ENCODE measurements around the gene ZWILCH. TPM values are rescaled to one million over a fixed set of nuclear protein-coding genes. Genes with fewer than 3 reads are reported as not detected.
A peak's percentile ranks its signal among the peaks of the same experiment; 100 is the strongest.

Gene ZWILCH
- total RNA-seq, 1 donor from 2014 or later, result 2.3 TPM

GRCh38 chr15:66573348-66573718, 68.2 kb downstream of the ZWILCH start:
- intact Hi-C loops (cut with DNase I), result no loop called here
- DNase-seq (ENCODE audit: low spot score in 2 of 2), result peak in 1 of 2 donors; percentile 4

DNA sequence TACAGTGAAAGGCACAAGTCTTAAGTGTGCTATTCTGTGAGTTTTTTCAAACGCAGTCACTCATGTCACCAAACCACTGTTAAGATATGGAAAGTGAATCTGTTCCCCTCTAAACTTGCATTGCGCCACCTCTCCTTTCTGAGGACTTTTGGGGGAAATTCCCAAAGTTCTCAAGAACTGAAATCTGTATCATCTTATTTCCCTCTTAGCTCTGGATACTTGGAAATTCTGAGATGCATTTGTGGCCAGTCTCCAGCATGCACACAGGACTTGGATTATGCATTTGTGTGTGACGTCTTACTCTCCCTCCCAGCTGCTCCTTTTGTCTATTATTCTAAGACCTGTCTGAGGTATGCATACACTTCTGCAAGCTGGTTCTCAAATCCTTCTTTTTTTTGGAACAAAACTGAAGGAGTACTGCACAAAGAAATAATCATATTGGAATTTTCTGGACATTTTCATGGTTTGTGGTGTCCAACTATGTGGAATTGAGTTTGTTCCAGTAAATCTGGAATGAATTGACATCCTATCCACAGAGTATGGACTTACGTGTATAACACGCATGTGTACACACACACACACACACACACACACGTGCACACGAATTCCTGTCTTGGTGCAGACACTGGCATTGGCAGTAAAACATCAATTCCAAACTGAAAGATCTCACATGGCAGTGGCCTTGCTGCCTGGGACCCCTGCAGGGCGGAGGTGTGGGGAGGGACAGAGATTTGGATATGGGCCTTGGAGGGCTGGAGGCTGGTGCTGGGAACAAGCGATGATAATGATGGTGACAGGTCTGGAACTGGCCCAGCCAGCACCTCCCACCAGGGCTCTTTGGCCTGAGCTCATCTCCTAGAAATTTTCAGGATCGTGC, 68.8 kb downstream of the ZWILCH start:
- Histone ChIP-seq H3K36me3 (no peaks in the 10 kb centered on the region), H3K27ac (no peak overlapping the region), H3K4me1 (no peaks in the 10 kb centered on the region), H3K9me3 (no peaks in the 10 kb centered on the region), H3K4me3 (no peak overlapping the region), H3K27me3 (no peaks in the 10 kb centered on the region)
- TF ChIP-seq, protein P1, sequence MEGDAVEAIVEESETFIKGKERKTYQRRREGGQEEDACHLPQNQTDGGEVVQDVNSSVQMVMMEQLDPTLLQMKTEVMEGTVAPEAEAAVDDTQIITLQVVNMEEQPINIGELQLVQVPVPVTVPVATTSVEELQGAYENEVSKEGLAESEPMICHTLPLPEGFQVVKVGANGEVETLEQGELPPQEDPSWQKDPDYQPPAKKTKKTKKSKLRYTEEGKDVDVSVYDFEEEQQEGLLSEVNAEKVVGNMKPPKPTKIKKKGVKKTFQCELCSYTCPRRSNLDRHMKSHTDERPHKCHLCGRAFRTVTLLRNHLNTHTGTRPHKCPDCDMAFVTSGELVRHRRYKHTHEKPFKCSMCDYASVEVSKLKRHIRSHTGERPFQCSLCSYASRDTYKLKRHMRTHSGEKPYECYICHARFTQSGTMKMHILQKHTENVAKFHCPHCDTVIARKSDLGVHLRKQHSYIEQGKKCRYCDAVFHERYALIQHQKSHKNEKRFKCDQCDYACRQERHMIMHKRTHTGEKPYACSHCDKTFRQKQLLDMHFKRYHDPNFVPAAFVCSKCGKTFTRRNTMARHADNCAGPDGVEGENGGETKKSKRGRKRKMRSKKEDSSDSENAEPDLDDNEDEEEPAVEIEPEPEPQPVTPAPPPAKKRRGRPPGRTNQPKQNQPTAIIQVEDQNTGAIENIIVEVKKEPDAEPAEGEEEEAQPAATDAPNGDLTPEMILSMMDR (IDR thresholded peaks at IDR 0.05), result no peak
- peak in 1 of 2 donors; percentile 25 for DNase-seq (ENCODE audit: low spot score in 2 of 2)
- intact Hi-C loops (cut with DNase I), result no loop called here

More at GRCh38 chr15:66573348-66573718, 68.2 kb downstream of the ZWILCH start:
- no peaks in the 10 kb centered on the region for H3K9me3 ChIP-seq
- no peaks in the 10 kb centered on the region for H3K27me3 ChIP-seq
- no peaks in the 10 kb centered on the region for H3K4me1 ChIP-seq
- H3K36me3 ChIP-seq, result no peaks in the 10 kb centered on the region
- H3K27ac ChIP-seq, result no peak overlapping the region
- TF ChIP-seq, protein P1 (IDR thresholded peaks at IDR 0.05), result no peak
- no peak overlapping the region for H3K4me3 ChIP-seq

GRCh38 chr15:66574596-66574950, 69.4 kb downstream of the ZWILCH start:
- H3K9me3 ChIP-seq, result no peaks in the 10 kb centered on the region
- TF ChIP-seq, protein P1 (IDR thresholded peaks at IDR 0.05), result no peak
- H3K27me3 ChIP-seq, result no peaks in the 10 kb centered on the region
- H3K36me3 ChIP-seq, result no peaks in the 10 kb centered on the region
- no peak overlapping the region for H3K4me3 ChIP-seq
- no peaks in the 10 kb centered on the region for H3K4me1 ChIP-seq
- H3K27ac ChIP-seq, result no peak overlapping the region
- intact Hi-C loops (cut with DNase I), result no loop called here
- DNase-seq (ENCODE audit: low spot score in 2 of 2), result no peak

DNA sequence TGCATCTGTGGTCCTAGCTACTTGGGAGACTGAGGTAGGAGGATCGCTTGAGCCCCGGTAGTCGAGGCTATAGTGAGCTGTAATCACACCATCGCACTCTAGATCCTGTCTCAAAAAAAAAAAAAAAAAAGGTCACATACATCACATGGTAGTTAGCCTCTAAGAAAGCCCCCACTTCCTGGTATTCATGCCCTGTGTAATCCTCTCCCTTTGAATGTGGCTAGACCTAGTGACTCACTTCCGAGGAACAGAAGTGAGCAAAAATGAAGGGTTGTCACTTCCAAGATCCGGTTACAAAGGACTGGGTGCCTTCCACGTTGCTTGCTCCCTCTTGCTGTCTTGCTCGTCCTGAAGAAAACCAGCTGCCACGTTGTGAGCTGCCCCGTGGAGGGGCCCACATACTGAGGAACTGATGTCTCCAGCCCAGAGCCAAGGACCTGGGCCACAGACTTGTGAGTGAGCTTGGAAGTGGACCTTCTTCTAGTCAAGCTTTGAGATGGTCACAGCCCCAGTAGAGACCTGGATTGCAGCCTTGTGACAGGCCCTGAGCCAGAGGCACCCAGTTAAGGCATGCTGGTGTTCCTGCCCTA, 73.3 kb downstream of the ZWILCH start:
- no peaks in the 10 kb centered on the region for H3K9me3 ChIP-seq
- no peaks in the 10 kb centered on the region for H3K27me3 ChIP-seq
- no peak overlapping the region for H3K27ac ChIP-seq
- TF ChIP-seq, protein P1 (IDR thresholded peaks at IDR 0.05), result no peak
- H3K4me3 ChIP-seq, result no peak overlapping the region
- intact Hi-C loops (cut with DNase I), result no loop called here
- peaks cover 0 to 4% of the 10 kb centered on the region in 2 donors for H3K4me1 ChIP-seq
- no peak for DNase-seq (ENCODE audit: low spot score in 2 of 2)
- no peaks in the 10 kb centered on the region for H3K36me3 ChIP-seq

DNA sequence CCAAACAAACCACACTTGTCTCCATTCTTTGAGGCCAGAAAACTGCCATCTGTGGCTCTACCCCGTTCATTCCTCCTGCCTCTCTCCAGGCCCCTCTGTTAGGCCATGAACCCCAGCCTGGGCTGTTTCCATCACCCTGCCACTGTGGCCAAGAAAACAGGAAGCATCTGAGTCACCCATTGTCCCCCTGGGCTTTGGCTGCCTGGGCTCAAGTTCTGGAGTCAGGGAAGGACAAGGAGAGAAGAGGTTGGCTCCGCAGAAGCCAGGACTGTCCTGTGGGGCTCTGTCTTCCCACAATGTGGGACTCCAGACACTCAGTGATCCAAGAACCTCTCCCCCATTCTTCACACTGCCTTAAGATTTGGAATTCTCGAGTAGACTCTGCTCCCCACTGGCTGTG, 75.5 kb downstream of the ZWILCH start:
- Histone ChIP-seq H3K27ac (peak overlapping the region in 1 of 2 donors; percentile 25), H3K27me3 (no peaks in the 10 kb centered on the region), H3K4me3 (no peak overlapping the region), H3K9me3 (no peaks in the 10 kb centered on the region), H3K36me3 (no peaks in the 10 kb centered on the region), H3K4me1 (peaks cover 0 to 4% of the 10 kb centered on the region in 2 donors)
- TF ChIP-seq, protein P1 (IDR thresholded peaks at IDR 0.05), result no peak
- intact Hi-C loops (cut with DNase I), result no loop called here
- peak; percentile 18 to 74 for DNase-seq (ENCODE audit: low spot score in 2 of 2)
